ENCODE data around the gene GTF3C2. TPM values are rescaled to one million over a fixed set of nuclear protein-coding genes. Genes with fewer than 3 reads are reported as not detected.

GTF3C2 gene
- total and polyA plus RNA-seq, 2 of the 13 experiments (the other 11 are each of a cell fraction or from before 2014, with no cell fraction given), result 77.5 to 130 TPM

DNA sequence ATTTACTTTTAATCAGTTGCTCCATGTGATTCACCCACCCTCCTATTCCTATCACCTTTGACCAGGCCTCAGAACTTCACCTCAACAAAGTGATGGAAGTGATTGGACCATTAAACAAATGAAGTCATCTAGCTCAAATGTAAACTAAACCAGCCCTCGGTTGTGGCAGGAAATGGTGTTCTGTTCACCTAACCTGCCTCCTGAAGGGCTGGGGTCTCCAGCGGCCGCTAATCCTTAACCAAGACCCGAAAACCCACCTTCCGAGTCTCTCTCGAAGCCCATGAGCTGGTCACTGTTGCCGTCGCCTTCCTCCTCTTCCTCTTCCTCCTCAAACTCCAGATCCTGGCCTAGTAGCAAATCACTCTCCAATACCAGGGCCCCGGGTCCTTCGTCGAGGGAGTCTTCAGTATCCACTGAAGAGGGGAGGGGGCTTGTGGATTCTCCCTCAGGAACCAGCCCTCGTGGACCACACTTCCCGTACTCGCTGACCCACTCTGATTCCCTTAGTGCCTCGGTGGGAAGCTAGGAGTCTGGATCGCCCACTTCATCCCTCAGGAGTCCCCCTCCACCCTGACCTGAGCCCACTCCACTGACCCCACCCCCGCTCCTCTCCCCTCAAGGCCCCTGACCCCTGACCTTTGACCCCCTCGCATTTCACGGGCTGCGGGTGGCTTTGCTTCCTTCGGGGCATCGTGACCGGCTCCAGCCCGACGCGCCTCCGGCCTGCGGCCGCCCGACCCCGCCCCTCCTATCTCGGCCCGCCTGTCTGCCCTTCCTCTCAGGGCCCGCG, 23.5 kb upstream of the GTF3C2 start (continued):
- TF ChIP-seq SOX13 (IDR thresholded peaks at IDR 0.05) (no peak), SOX13 (CRISPR knock-in tag; conservative IDR thresholded peaks at IDR 0.05 in 1 of 2, IDR thresholded peaks at IDR 0.05 in 1 of 2) (no peak), CREB1 (IDR thresholded peaks at IDR 0.05) (no peak), CREB1 (CRISPR knock-in tag; IDR thresholded peaks at IDR 0.05) (no peak), ZNF782 (CRISPR knock-in tag; IDR thresholded peaks at IDR 0.05; ENCODE audit: borderline replicate concordance) (no peak), SMAD3 (CRISPR knock-in tag; IDR thresholded peaks at IDR 0.05) (no peak; the same call in 1 of the 2 replicates), HHEX (CRISPR knock-in tag; IDR thresholded peaks at IDR 0.05) (no peak), NCOA5 (CRISPR knock-in tag; IDR thresholded peaks at IDR 0.05) (no peak), ARNTL (CRISPR knock-in tag; IDR thresholded peaks at IDR 0.05) (no peak), MEIS1 (CRISPR knock-in tag; IDR thresholded peaks at IDR 0.05; ENCODE audit: borderline replicate concordance) (peak; percentile 55; the same call in 1 of the 2 replicates), NPAS2 (CRISPR knock-in tag; IDR thresholded peaks at IDR 0.05; ENCODE audit: borderline replicate concordance) (no peak), LCORL (IDR thresholded peaks at IDR 0.05) (no peak), LCORL (CRISPR knock-in tag; IDR thresholded peaks at IDR 0.05) (0 out of 2 replicates have a peak, but pooled peaks have one; percentile 22), CHD2 (IDR thresholded peaks at IDR 0.05; ENCODE audit: low read depth, low read length) (0 out of 2 replicates have a peak, but pooled peaks have one; percentile 8), ZFP36 (IDR thresholded peaks at IDR 0.05; ENCODE audit: borderline replicate concordance, low read depth, low read length, partially characterized antibody) (no peak), DPF2 (CRISPR knock-in tag; IDR thresholded peaks at IDR 0.05; ENCODE audit: borderline replicate concordance, low read depth) (no peak), ZNF672 (CRISPR knock-in tag; IDR thresholded peaks at IDR 0.05) (no peak), ZNF124 (CRISPR knock-in tag; IDR thresholded peaks at IDR 0.05) (no peak), ZIK1 (CRISPR knock-in tag; IDR thresholded peaks at IDR 0.05; ENCODE audit: borderline replicate concordance, low read depth) (0 out of 2 replicates have a peak, but pooled peaks have one; percentile 23), SRF (IDR thresholded peaks at IDR 0.05; ENCODE audit: low read depth, low read length) (no peak)
- TF ChIP-seq, protein P1, sequence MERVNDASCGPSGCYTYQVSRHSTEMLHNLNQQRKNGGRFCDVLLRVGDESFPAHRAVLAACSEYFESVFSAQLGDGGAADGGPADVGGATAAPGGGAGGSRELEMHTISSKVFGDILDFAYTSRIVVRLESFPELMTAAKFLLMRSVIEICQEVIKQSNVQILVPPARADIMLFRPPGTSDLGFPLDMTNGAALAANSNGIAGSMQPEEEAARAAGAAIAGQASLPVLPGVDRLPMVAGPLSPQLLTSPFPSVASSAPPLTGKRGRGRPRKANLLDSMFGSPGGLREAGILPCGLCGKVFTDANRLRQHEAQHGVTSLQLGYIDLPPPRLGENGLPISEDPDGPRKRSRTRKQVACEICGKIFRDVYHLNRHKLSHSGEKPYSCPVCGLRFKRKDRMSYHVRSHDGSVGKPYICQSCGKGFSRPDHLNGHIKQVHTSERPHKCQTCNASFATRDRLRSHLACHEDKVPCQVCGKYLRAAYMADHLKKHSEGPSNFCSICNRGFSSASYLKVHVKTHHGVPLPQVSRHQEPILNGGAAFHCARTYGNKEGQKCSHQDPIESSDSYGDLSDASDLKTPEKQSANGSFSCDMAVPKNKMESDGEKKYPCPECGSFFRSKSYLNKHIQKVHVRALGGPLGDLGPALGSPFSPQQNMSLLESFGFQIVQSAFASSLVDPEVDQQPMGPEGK (CRISPR knock-in tag; IDR thresholded peaks at IDR 0.05), result no peak
- TF ChIP-seq, protein P2, sequence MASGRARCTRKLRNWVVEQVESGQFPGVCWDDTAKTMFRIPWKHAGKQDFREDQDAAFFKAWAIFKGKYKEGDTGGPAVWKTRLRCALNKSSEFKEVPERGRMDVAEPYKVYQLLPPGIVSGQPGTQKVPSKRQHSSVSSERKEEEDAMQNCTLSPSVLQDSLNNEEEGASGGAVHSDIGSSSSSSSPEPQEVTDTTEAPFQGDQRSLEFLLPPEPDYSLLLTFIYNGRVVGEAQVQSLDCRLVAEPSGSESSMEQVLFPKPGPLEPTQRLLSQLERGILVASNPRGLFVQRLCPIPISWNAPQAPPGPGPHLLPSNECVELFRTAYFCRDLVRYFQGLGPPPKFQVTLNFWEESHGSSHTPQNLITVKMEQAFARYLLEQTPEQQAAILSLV (CRISPR knock-in tag; IDR thresholded peaks at IDR 0.05; ENCODE audit: borderline replicate concordance), result no peak
- TF ChIP-seq, protein P3, sequence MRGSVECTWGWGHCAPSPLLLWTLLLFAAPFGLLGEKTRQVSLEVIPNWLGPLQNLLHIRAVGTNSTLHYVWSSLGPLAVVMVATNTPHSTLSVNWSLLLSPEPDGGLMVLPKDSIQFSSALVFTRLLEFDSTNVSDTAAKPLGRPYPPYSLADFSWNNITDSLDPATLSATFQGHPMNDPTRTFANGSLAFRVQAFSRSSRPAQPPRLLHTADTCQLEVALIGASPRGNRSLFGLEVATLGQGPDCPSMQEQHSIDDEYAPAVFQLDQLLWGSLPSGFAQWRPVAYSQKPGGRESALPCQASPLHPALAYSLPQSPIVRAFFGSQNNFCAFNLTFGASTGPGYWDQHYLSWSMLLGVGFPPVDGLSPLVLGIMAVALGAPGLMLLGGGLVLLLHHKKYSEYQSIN (CRISPR knock-in tag; IDR thresholded peaks at IDR 0.05; ENCODE audit: borderline replicate concordance), result no peak
- TF ChIP-seq, protein P4, sequence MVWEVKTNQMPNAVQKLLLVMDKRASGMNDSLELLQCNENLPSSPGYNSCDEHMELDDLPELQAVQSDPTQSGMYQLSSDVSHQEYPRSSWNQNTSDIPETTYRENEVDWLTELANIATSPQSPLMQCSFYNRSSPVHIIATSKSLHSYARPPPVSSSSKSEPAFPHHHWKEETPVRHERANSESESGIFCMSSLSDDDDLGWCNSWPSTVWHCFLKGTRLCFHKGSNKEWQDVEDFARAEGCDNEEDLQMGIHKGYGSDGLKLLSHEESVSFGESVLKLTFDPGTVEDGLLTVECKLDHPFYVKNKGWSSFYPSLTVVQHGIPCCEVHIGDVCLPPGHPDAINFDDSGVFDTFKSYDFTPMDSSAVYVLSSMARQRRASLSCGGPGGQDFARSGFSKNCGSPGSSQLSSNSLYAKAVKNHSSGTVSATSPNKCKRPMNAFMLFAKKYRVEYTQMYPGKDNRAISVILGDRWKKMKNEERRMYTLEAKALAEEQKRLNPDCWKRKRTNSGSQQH (CRISPR knock-in tag; IDR thresholded peaks at IDR 0.05; ENCODE audit: low read depth), result no peak
- TF ChIP-seq, protein P5, sequence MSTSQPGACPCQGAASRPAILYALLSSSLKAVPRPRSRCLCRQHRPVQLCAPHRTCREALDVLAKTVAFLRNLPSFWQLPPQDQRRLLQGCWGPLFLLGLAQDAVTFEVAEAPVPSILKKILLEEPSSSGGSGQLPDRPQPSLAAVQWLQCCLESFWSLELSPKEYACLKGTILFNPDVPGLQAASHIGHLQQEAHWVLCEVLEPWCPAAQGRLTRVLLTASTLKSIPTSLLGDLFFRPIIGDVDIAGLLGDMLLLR (CRISPR knock-in tag; IDR thresholded peaks at IDR 0.05), result no peak
